CD14-positive monocyte (primary cell): ENCODE data around the gene CLASP1. TPM values are rescaled to one million over a fixed set of nuclear protein-coding genes. Genes with fewer than 3 reads are reported as not detected.

Source experiments
- DNase-seq, 3 donors: peaks; one replicate each; pipeline ENCODE4 v3.0.0-alpha.2; 2011 to 2022
- H2AFZ ChIP-seq: 2 replicates; pipeline ENCODE4 v1.6.0; 2012; ENCODE audit warnings: mild to moderate bottlenecking, low read depth, low read length, inconsistent platforms; ENCODE audit not compliant: insufficient read depth, poor library complexity, severe bottlenecking
- H3K27ac ChIP-seq, 2 donors: 1 replicate in 1 of 2; 2 replicates in 1 of 2; pipeline ENCODE4 v1.5.1; 2012 to 2013; ENCODE audit warnings: low read length in 2 of 2, control low read depth in 1 of 2, inconsistent platforms in 1 of 2, low read depth in 1 of 2, mild to moderate bottlenecking in 1 of 2
- H3K27me3 ChIP-seq, 2 donors: one replicate each; pipeline versions ENCODE4 v1.6.0 to v1.6.1; 2011 to 2013; ENCODE audit warnings: low read length in 2 of 2; ENCODE audit not compliant: control insufficient read depth in 2 of 2, insufficient read depth in 2 of 2
- H3K36me3 ChIP-seq, 2 donors: replicated peaks in 1 of 2; 1 replicate in 1 of 2; 2 replicates in 1 of 2; pipeline versions ENCODE4 v1.5.1 to v1.6.1; 2012 to 2013; ENCODE audit warnings: low read length in 2 of 2, control low read depth in 1 of 2, inconsistent platforms in 1 of 2, mild to moderate bottlenecking in 1 of 2; ENCODE audit not compliant: insufficient read depth in 2 of 2, control insufficient read depth in 1 of 2
- H3K4me1 ChIP-seq, 2 donors: 1 replicate in 1 of 2; 2 replicates in 1 of 2; pipeline versions ENCODE4 v1.5.1 to v1.6.1; 2012 to 2013; ENCODE audit warnings: low read length in 2 of 2, control low read depth in 1 of 2, inconsistent platforms in 1 of 2, mild to moderate bottlenecking in 1 of 2, moderate library complexity in 1 of 2; ENCODE audit not compliant: insufficient read depth in 2 of 2, control insufficient read depth in 1 of 2
- H3K4me2 ChIP-seq: replicated peaks from 2 replicates; pipeline ENCODE3; 2012; ENCODE audit warnings: low read length, moderate library complexity, mild to moderate bottlenecking; ENCODE audit not compliant: poor library complexity, severe bottlenecking; ENCODE audit errors: extremely low read depth
- H3K4me3 ChIP-seq, 3 experiments: fragments of 200-600 bp in 1 of 3; sonication (generic) in 1 of 3; replicated peaks in 1 of 3; 1 replicate in 2 of 3; 2 replicates in 1 of 3; pipeline ENCODE4 v1.5.1; 2011 to 2013; ENCODE audit warnings: low read length in 3 of 3, mild to moderate bottlenecking in 3 of 3, control low read depth in 2 of 3, low read depth in 2 of 3, inconsistent platforms in 1 of 3, moderate library complexity in 1 of 3
- H3K79me2 ChIP-seq: 2 replicates; pipeline ENCODE4 v1.6.0; 2012; ENCODE audit warnings: mild to moderate bottlenecking, control low read depth, inconsistent platforms, low read length, moderate library complexity; ENCODE audit not compliant: insufficient read depth
- H3K9ac ChIP-seq: 2 replicates; pipeline ENCODE4 v1.6.0; 2017; ENCODE audit warnings: low read length, mild to moderate bottlenecking; ENCODE audit not compliant: insufficient read depth, poor library complexity, severe bottlenecking
- H3K9me3 ChIP-seq, 2 donors: replicated peaks in 1 of 2; 1 replicate in 1 of 2; 2 replicates in 1 of 2; pipeline versions ENCODE4 v1.5.1 to v1.6.1; 2012 to 2013; ENCODE audit warnings: low read length in 2 of 2, control low read depth in 1 of 2; ENCODE audit not compliant: control insufficient read depth in 1 of 2, insufficient read depth in 1 of 2
- H4K20me1 ChIP-seq: 2 replicates; pipeline ENCODE4 v1.6.0; 2012; ENCODE audit warnings: mild to moderate bottlenecking, low read length, control low read depth, moderate library complexity; ENCODE audit not compliant: insufficient read depth
- H3K27ac Mint-ChIP-seq, 7 donors: one replicate each; pipeline ENCODE4 v1.8.0; 2020; ENCODE audit warnings: mild to moderate bottlenecking in 7 of 7, mixed read lengths in 7 of 7, moderate library complexity in 6 of 7, inconsistent platforms in 2 of 7
- H3K27me3 Mint-ChIP-seq, 3 donors: one replicate each; pipeline ENCODE4 v1.8.0; 2021 to 2022; ENCODE audit warnings: low read depth in 3 of 3, mild to moderate bottlenecking in 3 of 3, mixed read lengths in 3 of 3, moderate library complexity in 3 of 3, inconsistent platforms in 1 of 3
- H3K36me3 Mint-ChIP-seq, 2 donors: one replicate each; pipeline ENCODE4 v1.8.0; 2020; ENCODE audit warnings: mixed read lengths in 2 of 2, inconsistent platforms in 1 of 2, mild to moderate bottlenecking in 1 of 2
- H3K4me1 Mint-ChIP-seq: one replicate; pipeline ENCODE4 v1.8.0; 2020; ENCODE audit warnings: mild to moderate bottlenecking, mixed read lengths
- H3K4me3 Mint-ChIP-seq, 2 donors: one replicate each; pipeline ENCODE4 v1.8.0; 2020; ENCODE audit warnings: mild to moderate bottlenecking in 2 of 2, mixed read lengths in 2 of 2, moderate library complexity in 1 of 2
- H3K9me3 Mint-ChIP-seq, 7 donors: one replicate each; pipeline ENCODE4 v1.8.0; 2020 to 2022; ENCODE audit warnings: mixed read lengths in 7 of 7, mild to moderate bottlenecking in 6 of 7, moderate library complexity in 6 of 7, inconsistent platforms in 2 of 7
- WGBS: methylation state at CpG from one replicate; pipeline ENCODE4 v1.1.5; 2013; ENCODE audit warnings: missing lambda C conversion rate; ENCODE audit not compliant: insufficient coverage; 5-methylcytosine and 5-hydroxymethylcytosine counted together
- intact Hi-C, 2 donors: fragments of 100-400 bp; cut with micrococcal nuclease; formaldehyde crosslinking; loops; one replicate each; pipeline versions ENCODE4 v1.15.0 to v1.15.1; 2023
- polyA plus RNA-seq, 3 donors: library from polyadenylated mRNA; depleted of rRNA in 1 of 3; unstranded in 2 of 3; stranded (reverse) in 1 of 3; fragments of 300-500 nt in 2 of 3; fragments of >200 nt in 1 of 3; fragmentation: Illumina TruSeq in 2 of 3; gene quantifications; 1 replicate in 2 of 3; 2 replicates in 1 of 3; pipeline ENCODE4 v1.2.3, GENCODE V29; 2012 to 2021
- TF ChIP-seq, protein P1 (sequence below): fragments of 200-600 bp; IDR thresholded peaks from one replicate; pipeline ENCODE4 v1.8.0; 2022; ENCODE audit warnings: antibody characterized with exemption, mild to moderate bottlenecking

The CLASP1 gene
- polyA plus RNA-seq, 3 donors, result 4.8 to 8.1 (median 7.6) TPM

- Mint-ChIP-seq H3K4me3 (no peak overlapping the region), H3K27ac (no peak overlapping the region), H3K27me3 (peaks cover 0 to 5% (median 0%) of the 10 kb centered on the region in 3 donors), H3K4me1 (no peaks in the 10 kb centered on the region), H3K9me3 (peaks cover 0 to 3% (median 0%) of the 10 kb centered on the region in 7 donors), H3K36me3 (peaks cover 69 to 84% of the 10 kb centered on the region in 2 donors)
- no peaks in the 10 kb centered on the region for H3K79me2 ChIP-seq
- no peaks in the 10 kb centered on the region for H3K27me3 ChIP-seq
- no peak for DNase-seq
- TF ChIP-seq, protein P1, sequence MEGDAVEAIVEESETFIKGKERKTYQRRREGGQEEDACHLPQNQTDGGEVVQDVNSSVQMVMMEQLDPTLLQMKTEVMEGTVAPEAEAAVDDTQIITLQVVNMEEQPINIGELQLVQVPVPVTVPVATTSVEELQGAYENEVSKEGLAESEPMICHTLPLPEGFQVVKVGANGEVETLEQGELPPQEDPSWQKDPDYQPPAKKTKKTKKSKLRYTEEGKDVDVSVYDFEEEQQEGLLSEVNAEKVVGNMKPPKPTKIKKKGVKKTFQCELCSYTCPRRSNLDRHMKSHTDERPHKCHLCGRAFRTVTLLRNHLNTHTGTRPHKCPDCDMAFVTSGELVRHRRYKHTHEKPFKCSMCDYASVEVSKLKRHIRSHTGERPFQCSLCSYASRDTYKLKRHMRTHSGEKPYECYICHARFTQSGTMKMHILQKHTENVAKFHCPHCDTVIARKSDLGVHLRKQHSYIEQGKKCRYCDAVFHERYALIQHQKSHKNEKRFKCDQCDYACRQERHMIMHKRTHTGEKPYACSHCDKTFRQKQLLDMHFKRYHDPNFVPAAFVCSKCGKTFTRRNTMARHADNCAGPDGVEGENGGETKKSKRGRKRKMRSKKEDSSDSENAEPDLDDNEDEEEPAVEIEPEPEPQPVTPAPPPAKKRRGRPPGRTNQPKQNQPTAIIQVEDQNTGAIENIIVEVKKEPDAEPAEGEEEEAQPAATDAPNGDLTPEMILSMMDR, result no peak
- H3K4me2 ChIP-seq, result no peak overlapping the region
- H3K4me1 ChIP-seq, result no peaks in the 10 kb centered on the region
- H3K9me3 ChIP-seq, result no peaks in the 10 kb centered on the region
- peak overlapping the region in 1 of 2 donors; percentile 6 for H3K27ac ChIP-seq
- intact Hi-C loops, result no loop called here
- H2AFZ ChIP-seq, result no peak overlapping the region
- peaks cover 67 to 84% of the 10 kb centered on the region in 2 donors for H3K36me3 ChIP-seq
- no peaks in the 10 kb centered on the region for H4K20me1 ChIP-seq
- H3K9ac ChIP-seq, result no peak overlapping the region
- WGBS, result 95% methylated on average over 3 of the region's 4 CpGs
- H3K4me3 ChIP-seq, result no peak overlapping the region
Observed at GRCh38 chr2:121340926-121341325, 308.3 kb downstream of the CLASP1 start.

DNA sequence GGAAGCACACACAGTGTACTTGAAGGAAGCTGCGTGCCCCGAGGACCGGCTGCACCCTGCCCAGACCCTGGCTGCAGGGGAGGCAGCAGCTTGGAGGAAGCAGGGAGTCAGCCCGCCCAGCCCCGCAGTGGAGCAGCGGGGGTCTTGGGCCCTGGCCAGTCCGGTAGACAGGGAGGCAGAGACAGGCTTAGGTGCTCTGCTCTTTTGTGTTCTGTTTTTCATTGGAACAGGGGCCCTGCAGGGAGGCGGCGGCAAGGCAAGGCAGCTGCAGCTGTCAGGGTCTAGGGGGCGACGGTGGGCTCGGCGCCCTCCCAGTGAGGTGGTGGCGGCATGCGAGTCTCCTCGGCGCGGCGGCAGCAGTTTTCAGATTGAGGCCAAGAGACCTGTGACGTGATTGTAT, 311.0 kb downstream of the CLASP1 start:
- Histone ChIP-seq H3K4me2 (no peak overlapping the region), H3K36me3 (peaks cover 47 to 58% of the 10 kb centered on the region in 2 donors), H3K4me3 (no peak overlapping the region), H2AFZ (no peak overlapping the region), H3K9ac (no peak overlapping the region), H3K27me3 (no peaks in the 10 kb centered on the region), H3K4me1 (no peaks in the 10 kb centered on the region), H3K9me3 (no peaks in the 10 kb centered on the region), H3K27ac (no peak overlapping the region), H3K79me2 (no peaks in the 10 kb centered on the region), H4K20me1 (no peaks in the 10 kb centered on the region)
- intact Hi-C loops, result no loop called here
- Mint-ChIP-seq H3K36me3 (peaks cover 47 to 59% of the 10 kb centered on the region in 2 donors), H3K27ac (peak overlapping the region in 1 of 7 donors; percentile 6), H3K4me1 (no peaks in the 10 kb centered on the region), H3K4me3 (no peak overlapping the region), H3K27me3 (peaks cover 0 to 9% (median 0%) of the 10 kb centered on the region in 3 donors), H3K9me3 (no peaks in the 10 kb centered on the region)
- 96% methylated on average over 19 of the region's 20 CpGs for WGBS
- TF ChIP-seq, protein P1, result no peak
- DNase-seq, result no peak
